ENCODE measurements around the gene CSNK1G2. TPM values are rescaled to one million over a fixed set of nuclear protein-coding genes. Genes with fewer than 3 reads are reported as not detected.

CSNK1G2 gene
- total RNA-seq, 1 donor from 2014 or later, result 77.6 TPM

DNA sequence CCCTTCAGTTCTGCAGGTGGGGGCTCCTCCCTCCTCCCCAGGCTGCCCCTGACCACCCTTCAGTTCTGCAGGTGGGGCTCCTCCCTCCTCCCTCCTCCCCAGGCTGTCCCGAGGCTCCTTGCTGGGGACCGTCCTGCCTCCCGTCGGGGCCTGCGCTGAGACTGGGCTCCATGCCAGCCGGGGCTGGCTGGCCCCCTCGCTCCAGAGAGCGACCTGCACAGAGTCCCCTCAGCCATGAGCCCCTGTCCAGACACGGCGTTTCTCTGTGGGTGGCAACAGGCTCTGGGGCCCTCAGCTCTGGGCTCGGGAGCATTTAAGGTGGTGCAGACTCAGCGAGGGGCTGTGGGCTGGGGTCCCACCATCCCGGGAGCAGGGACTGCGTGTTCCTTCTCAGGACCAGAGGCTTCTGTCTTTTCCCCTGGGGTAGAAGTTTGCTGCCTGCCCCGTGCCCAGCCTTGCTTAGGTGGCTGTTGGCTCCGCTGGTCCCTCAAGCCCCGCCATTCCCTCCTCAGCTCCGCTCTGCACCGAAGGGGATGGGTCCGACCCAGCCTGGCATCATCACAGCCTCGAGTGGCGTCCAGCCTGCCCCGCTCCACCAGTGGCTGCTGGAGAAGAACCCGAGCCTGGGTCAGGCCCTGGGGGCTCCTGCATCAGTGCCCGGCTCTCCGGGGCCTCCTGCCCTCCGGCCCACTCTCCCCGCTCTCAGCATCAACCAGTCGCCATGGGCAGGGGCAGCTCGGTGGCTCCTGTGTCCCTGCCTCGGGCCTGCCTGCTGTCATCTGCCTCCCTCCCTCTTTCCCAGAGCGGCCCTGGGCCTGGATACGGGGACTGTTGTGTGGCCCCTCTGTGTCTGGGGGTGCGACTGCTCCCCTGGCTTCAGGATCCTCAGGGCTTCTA is 27.6 kb downstream of the CSNK1G2 start:
- Histone ChIP-seq H3K4me1 (no peaks in the 10 kb centered on the region), H3K36me3 (peaks cover 0 to 3% of the 10 kb centered on the region in 2 donors), H3K27me3 (no peaks in the 10 kb centered on the region), H3K4me3 (no peak overlapping the region), H3K9me3 (no peaks in the 10 kb centered on the region), H3K27ac (no peak overlapping the region)
- DNase-seq (ENCODE audit: extremely low spot score in 2 of 2), result no peak
- TF ChIP-seq, protein P1, sequence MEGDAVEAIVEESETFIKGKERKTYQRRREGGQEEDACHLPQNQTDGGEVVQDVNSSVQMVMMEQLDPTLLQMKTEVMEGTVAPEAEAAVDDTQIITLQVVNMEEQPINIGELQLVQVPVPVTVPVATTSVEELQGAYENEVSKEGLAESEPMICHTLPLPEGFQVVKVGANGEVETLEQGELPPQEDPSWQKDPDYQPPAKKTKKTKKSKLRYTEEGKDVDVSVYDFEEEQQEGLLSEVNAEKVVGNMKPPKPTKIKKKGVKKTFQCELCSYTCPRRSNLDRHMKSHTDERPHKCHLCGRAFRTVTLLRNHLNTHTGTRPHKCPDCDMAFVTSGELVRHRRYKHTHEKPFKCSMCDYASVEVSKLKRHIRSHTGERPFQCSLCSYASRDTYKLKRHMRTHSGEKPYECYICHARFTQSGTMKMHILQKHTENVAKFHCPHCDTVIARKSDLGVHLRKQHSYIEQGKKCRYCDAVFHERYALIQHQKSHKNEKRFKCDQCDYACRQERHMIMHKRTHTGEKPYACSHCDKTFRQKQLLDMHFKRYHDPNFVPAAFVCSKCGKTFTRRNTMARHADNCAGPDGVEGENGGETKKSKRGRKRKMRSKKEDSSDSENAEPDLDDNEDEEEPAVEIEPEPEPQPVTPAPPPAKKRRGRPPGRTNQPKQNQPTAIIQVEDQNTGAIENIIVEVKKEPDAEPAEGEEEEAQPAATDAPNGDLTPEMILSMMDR (IDR thresholded peaks at IDR 0.05), result no peak
- TF ChIP-seq POLR2A (IDR thresholded peaks at IDR 0.05) (no peak), POLR2AphosphoS5 (IDR thresholded peaks at IDR 0.05; ENCODE audit: insufficient read depth in 1 of 2, low read depth in 1 of 2) (no peak)
- intact Hi-C loops (cut with DNase I), result no loop called here

- peaks cover under 1% of the 10 kb centered on the region for H3K4me1 ChIP-seq
- H3K36me3 ChIP-seq, result peaks cover 0 to 3% of the 10 kb centered on the region in 2 donors
- H3K9me3 ChIP-seq, result no peaks in the 10 kb centered on the region
- intact Hi-C loops (cut with DNase I), result no loop called here
- no peak overlapping the region for H3K27ac ChIP-seq
- H3K27me3 ChIP-seq, result no peaks in the 10 kb centered on the region
- no peak overlapping the region for H3K4me3 ChIP-seq
- DNase-seq (ENCODE audit: extremely low spot score in 2 of 2), result no peak
- no peak for TF ChIP-seq POLR2AphosphoS5 (IDR thresholded peaks at IDR 0.05; ENCODE audit: insufficient read depth in 1 of 2, low read depth in 1 of 2)
- TF ChIP-seq, protein P1 (IDR thresholded peaks at IDR 0.05), result no peak
- no peak for TF ChIP-seq POLR2A (IDR thresholded peaks at IDR 0.05)
Observed at GRCh38 chr19:1969176-1970002, 28.4 kb downstream of the CSNK1G2 start.

- Histone ChIP-seq H3K4me1 (peaks cover 5% of the 10 kb centered on the region), H3K27me3 (no peaks in the 10 kb centered on the region), H3K36me3 (peaks cover 0 to 3% of the 10 kb centered on the region in 2 donors), H3K9me3 (no peaks in the 10 kb centered on the region), H3K4me3 (no peak overlapping the region), H3K27ac (no peak overlapping the region)
- TF ChIP-seq POLR2A (IDR thresholded peaks at IDR 0.05), result no peak
- TF ChIP-seq, protein P1 (IDR thresholded peaks at IDR 0.05), result no peak
- TF ChIP-seq POLR2AphosphoS5 (IDR thresholded peaks at IDR 0.05; ENCODE audit: insufficient read depth in 1 of 2, low read depth in 1 of 2), result no peak
- intact Hi-C loops (cut with DNase I), result no loop called here
- DNase-seq (ENCODE audit: extremely low spot score in 2 of 2), result no peak
Observed at GRCh38 chr19:1970003-1970805, 29.2 kb downstream of the CSNK1G2 start.

- Histone ChIP-seq H3K27ac (no peak overlapping the region), H3K4me3 (no peak overlapping the region), H3K9me3 (no peaks in the 10 kb centered on the region), H3K27me3 (no peaks in the 10 kb centered on the region), H3K4me1 (peaks cover 11% of the 10 kb centered on the region), H3K36me3 (peaks cover 0 to 3% of the 10 kb centered on the region in 2 donors)
- TF ChIP-seq POLR2AphosphoS5 (IDR thresholded peaks at IDR 0.05; ENCODE audit: insufficient read depth in 1 of 2, low read depth in 1 of 2) (no peak), POLR2A (IDR thresholded peaks at IDR 0.05) (no peak)
- TF ChIP-seq, protein P1 (IDR thresholded peaks at IDR 0.05), result no peak
- intact Hi-C loops (cut with DNase I), result no loop called here
- DNase-seq (ENCODE audit: extremely low spot score in 2 of 2), result no peak
Observed at GRCh38 chr19:1970806-1971502, 30.0 kb downstream of the CSNK1G2 start.

Measured in vagina (tissue), 2 donors.